CD4-positive, alpha-beta T cell treated with Interleukin-17A for 1 hour (primary cell): ENCODE data around the gene REEP1.

Experiments
- DNase-seq: peaks from one replicate; pipeline ENCODE4 v3.0.0-alpha.2; 2020

The REEP1 gene

GRCh38 chr2:86344404-86344803 is 7.0 kb upstream of the REEP1 start:
- no peak for DNase-seq

- no peak for DNase-seq
Observed at GRCh38 chr2:86342488-86342887, 5.1 kb upstream of the REEP1 start.

- no peak for DNase-seq
Observed at GRCh38 chr2:86341470-86341869, 4.0 kb upstream of the REEP1 start.

GRCh38 chr2:86338778-86339295 is 1.4 kb upstream of the REEP1 start:
- no peak for DNase-seq

GRCh38 chr2:86336675-86337243 is 667 bp downstream of the REEP1 start:
- no peak for DNase-seq

GRCh38 chr2:86335865-86336674 is 1.4 kb downstream of the REEP1 start:
- DNase-seq: no peak

GRCh38 chr2:86333378-86333777 is 4.0 kb downstream of the REEP1 start:
- DNase-seq: no peak

GRCh38 chr2:86332654-86333053 is 4.8 kb downstream of the REEP1 start:
- DNase-seq: no peak

GRCh38 chr2:86331384-86331783 is 6.0 kb downstream of the REEP1 start:
- no peak for DNase-seq

- DNase-seq: no peak
Observed at GRCh38 chr2:86330001-86330400, 7.4 kb downstream of the REEP1 start.

GRCh38 chr2:86323273-86324021 is 14.0 kb downstream of the REEP1 start:
- no peak for DNase-seq

- no peak for DNase-seq
Observed at GRCh38 chr2:86319700-86320580, 17.5 kb downstream of the REEP1 start.

GRCh38 chr2:86315084-86315483 is 22.3 kb downstream of the REEP1 start:
- DNase-seq: no peak

- DNase-seq: no peak
Observed at GRCh38 chr2:86314125-86314524, 23.3 kb downstream of the REEP1 start.

GRCh38 chr2:86313341-86313740 is 24.1 kb downstream of the REEP1 start:
- no peak for DNase-seq

- DNase-seq: no peak
Observed at GRCh38 chr2:86311879-86312278, 25.5 kb downstream of the REEP1 start.

GRCh38 chr2:86309966-86310365 is 27.5 kb downstream of the REEP1 start:
- no peak for DNase-seq

GRCh38 chr2:86308984-86309695 is 28.3 kb downstream of the REEP1 start:
- no peak for DNase-seq

GRCh38 chr2:86308356-86308755 is 29.1 kb downstream of the REEP1 start:
- DNase-seq: no peak

- no peak for DNase-seq
Observed at GRCh38 chr2:86307431-86307830, 30.0 kb downstream of the REEP1 start.

GRCh38 chr2:86305915-86306254 is 31.5 kb downstream of the REEP1 start:
- no peak for DNase-seq
